ENCODE measurements around the gene TEX11. TPM values are rescaled to one million over a fixed set of nuclear protein-coding genes. Genes with fewer than 3 reads are reported as not detected.

The TEX11 gene
- total RNA-seq, 4 donors from 2014 or later: not detected

DNA sequence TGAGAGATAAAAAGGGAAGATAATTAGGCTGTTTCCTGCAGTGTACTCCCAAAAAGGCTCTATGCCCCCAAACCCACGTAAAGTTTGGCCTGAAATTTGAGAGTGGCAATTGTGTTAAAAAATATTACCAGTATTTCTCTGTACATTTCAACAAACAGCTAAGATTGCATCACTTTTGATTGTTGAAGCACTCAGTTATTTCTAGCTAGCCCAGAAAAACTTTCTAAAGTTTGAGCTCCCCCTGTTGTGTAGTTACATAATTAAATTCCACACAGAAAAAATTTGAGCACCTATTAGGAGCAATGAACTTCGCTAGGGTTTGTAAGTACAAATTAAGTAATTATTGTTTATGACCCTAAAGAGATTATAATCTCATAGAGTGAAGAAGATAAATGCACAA lies 354.4 kb downstream of the TEX11 start:
- no peaks in the 10 kb centered on the region for H3K9me3 ChIP-seq
- WGBS: 18% methylated on average over 2 of the region's 2 CpGs
- no peaks in the 10 kb centered on the region for H3K36me3 ChIP-seq
- H3K4me3 ChIP-seq: no peak overlapping the region
- no peak for DNase-seq (ENCODE audit: low spot score in 2 of 2)
- H3K27ac ChIP-seq: no peak overlapping the region
- no peak for TF ChIP-seq EP300 (IDR thresholded peaks at IDR 0.05)
- no peaks in the 10 kb centered on the region for H3K4me1 ChIP-seq
- H3K27me3 ChIP-seq: no peaks in the 10 kb centered on the region

DNA sequence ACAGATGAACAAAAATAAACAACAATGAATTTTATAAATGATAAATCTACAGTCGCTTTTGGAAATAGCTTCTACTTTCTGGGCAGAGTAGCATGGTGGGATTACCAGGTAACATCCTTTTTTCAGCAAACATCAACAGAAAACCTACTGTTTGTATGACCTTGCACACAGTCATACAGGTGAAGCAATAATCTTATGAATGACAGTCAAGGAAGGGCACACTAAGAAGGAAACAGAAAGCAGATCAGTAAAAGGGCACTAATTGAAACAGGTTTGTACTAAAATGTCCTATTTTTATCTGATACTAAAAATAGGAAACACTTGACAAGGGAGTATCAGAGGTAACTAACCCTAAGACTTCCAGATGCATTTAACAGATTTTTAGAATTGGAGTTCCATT lies 355.0 kb downstream of the TEX11 start:
- Histone ChIP-seq H3K36me3 (no peaks in the 10 kb centered on the region), H3K27ac (no peak overlapping the region), H3K4me3 (no peak overlapping the region), H3K4me1 (no peaks in the 10 kb centered on the region), H3K9me3 (no peaks in the 10 kb centered on the region), H3K27me3 (no peaks in the 10 kb centered on the region)
- no peak for DNase-seq (ENCODE audit: low spot score in 2 of 2)
- TF ChIP-seq POLR2A (IDR thresholded peaks at IDR 0.05) (no peak), POLR2AphosphoS5 (IDR thresholded peaks at IDR 0.05) (no peak)
- TF ChIP-seq, protein P1, sequence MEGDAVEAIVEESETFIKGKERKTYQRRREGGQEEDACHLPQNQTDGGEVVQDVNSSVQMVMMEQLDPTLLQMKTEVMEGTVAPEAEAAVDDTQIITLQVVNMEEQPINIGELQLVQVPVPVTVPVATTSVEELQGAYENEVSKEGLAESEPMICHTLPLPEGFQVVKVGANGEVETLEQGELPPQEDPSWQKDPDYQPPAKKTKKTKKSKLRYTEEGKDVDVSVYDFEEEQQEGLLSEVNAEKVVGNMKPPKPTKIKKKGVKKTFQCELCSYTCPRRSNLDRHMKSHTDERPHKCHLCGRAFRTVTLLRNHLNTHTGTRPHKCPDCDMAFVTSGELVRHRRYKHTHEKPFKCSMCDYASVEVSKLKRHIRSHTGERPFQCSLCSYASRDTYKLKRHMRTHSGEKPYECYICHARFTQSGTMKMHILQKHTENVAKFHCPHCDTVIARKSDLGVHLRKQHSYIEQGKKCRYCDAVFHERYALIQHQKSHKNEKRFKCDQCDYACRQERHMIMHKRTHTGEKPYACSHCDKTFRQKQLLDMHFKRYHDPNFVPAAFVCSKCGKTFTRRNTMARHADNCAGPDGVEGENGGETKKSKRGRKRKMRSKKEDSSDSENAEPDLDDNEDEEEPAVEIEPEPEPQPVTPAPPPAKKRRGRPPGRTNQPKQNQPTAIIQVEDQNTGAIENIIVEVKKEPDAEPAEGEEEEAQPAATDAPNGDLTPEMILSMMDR (IDR thresholded peaks at IDR 0.05): no peak
- 56% methylated on average over 1 of the region's 1 CpG for WGBS

DNA sequence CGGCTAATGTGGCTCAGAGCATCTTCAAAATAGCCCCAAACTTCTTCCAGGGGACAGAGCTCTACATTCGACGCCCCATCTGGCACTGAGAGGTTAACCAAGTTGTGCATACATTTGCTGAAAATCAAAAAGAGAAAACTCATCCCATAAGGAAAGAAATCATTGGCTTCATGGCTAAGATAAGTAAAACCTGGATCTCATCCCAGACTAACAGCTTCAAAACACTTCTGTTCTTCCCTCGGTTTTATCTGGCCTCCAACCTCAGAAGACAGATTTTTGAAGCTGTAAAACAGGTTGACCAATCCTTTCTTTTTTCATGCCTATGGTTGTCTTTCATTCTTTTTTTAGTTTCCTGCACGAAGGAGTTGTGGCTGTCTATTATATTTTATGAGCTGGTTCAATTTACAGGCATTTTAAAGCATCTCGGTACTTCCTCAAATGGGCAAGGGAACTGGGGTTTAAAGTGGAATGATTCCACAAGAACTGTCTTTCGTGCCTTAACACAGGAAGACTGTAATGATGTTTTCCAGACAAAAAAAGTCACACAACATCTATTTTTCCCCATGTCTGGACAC lies 356.3 kb downstream of the TEX11 start:
- Histone ChIP-seq H3K9me3 (no peaks in the 10 kb centered on the region), H3K27ac (no peak overlapping the region), H3K4me1 (no peaks in the 10 kb centered on the region), H3K4me3 (no peak overlapping the region), H3K36me3 (no peaks in the 10 kb centered on the region), H3K27me3 (no peaks in the 10 kb centered on the region)
- WGBS: 54% methylated on average over 7 of the region's 7 CpGs
- DNase-seq (ENCODE audit: low spot score in 2 of 2): no peak
- no peak for TF ChIP-seq POLR2AphosphoS5 (IDR thresholded peaks at IDR 0.05)
- TF ChIP-seq POLR2A (IDR thresholded peaks at IDR 0.05): no peak
- TF ChIP-seq, protein P1 (IDR thresholded peaks at IDR 0.05): no peak
- TF ChIP-seq EP300 (IDR thresholded peaks at IDR 0.05): no peak

DNA sequence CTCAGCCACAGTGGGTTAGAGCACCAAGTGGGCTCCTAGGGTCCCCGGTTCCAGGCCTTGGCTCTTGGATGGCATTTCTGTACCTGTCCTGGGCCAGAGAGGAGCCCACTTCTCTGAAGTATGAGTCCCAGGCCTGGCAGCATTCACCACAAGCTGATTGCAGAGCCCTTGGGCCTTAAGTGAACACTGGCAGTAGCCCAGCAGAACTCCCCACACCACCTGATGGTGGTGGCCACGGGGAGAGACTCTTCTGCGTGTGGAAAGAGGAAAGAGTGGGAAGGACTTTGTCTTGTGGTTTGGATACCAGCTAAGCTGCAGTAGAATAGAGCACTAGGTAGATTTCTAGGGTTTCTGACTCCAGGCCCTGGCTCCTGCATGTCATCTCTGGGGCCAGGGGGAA lies 359.1 kb downstream of the TEX11 start:
- no peak for DNase-seq (ENCODE audit: low spot score in 2 of 2)
- TF ChIP-seq POLR2AphosphoS5 (IDR thresholded peaks at IDR 0.05) (no peak), EP300 (IDR thresholded peaks at IDR 0.05) (no peak)
- TF ChIP-seq, protein P1 (IDR thresholded peaks at IDR 0.05): no peak
- no peak overlapping the region for H3K27ac ChIP-seq
- no peaks in the 10 kb centered on the region for H3K36me3 ChIP-seq
- no peak overlapping the region for H3K4me3 ChIP-seq
- no peaks in the 10 kb centered on the region for H3K9me3 ChIP-seq
- no peaks in the 10 kb centered on the region for H3K27me3 ChIP-seq
- WGBS: 64% methylated on average over 3 of the region's 3 CpGs
- no peaks in the 10 kb centered on the region for H3K4me1 ChIP-seq

DNA sequence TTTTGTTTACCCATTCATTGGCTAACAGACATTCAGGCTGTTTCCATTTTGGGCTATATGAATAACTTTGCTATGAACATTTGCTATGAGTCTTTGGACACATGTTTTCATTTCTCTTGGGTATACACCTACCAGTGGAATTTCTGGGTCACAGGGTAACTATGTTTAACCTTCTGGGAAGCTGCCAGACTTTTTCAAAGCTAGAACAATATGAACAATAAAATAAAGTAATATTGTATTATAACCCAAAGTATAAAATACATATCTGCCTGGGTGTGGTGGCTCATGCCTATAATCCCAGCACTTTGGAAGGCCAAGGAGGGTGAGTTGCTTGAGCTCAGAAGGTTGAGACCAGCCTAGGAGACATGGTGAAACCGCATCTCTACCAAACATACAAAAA lies 373.3 kb downstream of the TEX11 start:
- WGBS: 38% methylated on average over 1 of the region's 1 CpG
- H3K4me3 ChIP-seq: no peak overlapping the region
- H3K27me3 ChIP-seq: no peaks in the 10 kb centered on the region
- no peaks in the 10 kb centered on the region for H3K4me1 ChIP-seq
- no peak overlapping the region for H3K27ac ChIP-seq
- H3K9me3 ChIP-seq: no peaks in the 10 kb centered on the region
- no peak for DNase-seq (ENCODE audit: low spot score in 2 of 2)
- TF ChIP-seq EP300 (IDR thresholded peaks at IDR 0.05): no peak
- TF ChIP-seq, protein P1 (IDR thresholded peaks at IDR 0.05): no peak
- TF ChIP-seq POLR2A (IDR thresholded peaks at IDR 0.05): no peak
- no peak for TF ChIP-seq POLR2AphosphoS5 (IDR thresholded peaks at IDR 0.05)
- no peaks in the 10 kb centered on the region for H3K36me3 ChIP-seq

Data from suprapubic skin (tissue), 4 donors.